ENCODE data around the gene LDB1. TPM values are rescaled to one million over a fixed set of nuclear protein-coding genes. Genes with fewer than 3 reads are reported as not detected.

LDB1 gene
- total and polyA plus RNA-seq, 2 donors (not counting 3 experiments of a cell fraction or from before 2014, with no cell fraction given), result 65.7 to 137 TPM

GRCh38 chr10:102146971-102147428 is 26.8 kb upstream of the LDB1 start:
- no peaks in the 10 kb centered on the region for H4K20me1 ChIP-seq (replicated peaks; ENCODE audit: control insufficient read depth, extremely low read depth, insufficient read depth, low read length)
- DNase-seq (ENCODE audit: low read depth, low spot score) (no peak), FAIRE-seq (no peak)
- dilution Hi-C loops (cut with MboI; ENCODE audit: extremely low pct_ligation_motif_present, low sequenced_read_pairs), result no loop called here
- H3K27ac ChIP-seq (ENCODE audit: insufficient read depth, low read depth, low read length), result no peak overlapping the region
- H3K4me1 ChIP-seq (ENCODE audit: control insufficient read depth, extremely low read depth, insufficient read depth, low read length), result peaks cover 9% of the 10 kb centered on the region
- CTCF ChIA-PET, result no interaction called here
- H3K36me3 ChIP-seq (ENCODE audit: control insufficient read depth in 2 of 2, extremely low read depth in 1 of 2, insufficient read depth in 2 of 2, low read length in 2 of 2), result peaks cover 20 to 30% of the 10 kb centered on the region in 2 experiments
- TF ChIP-seq MAX (IDR thresholded peaks at IDR 0.05; ENCODE audit: insufficient read depth, insufficient read length) (no peak), EZH2 (IDR thresholded peaks at IDR 0.05; ENCODE audit: borderline replicate concordance, low read depth, low read length, severe bottlenecking) (no peak), CTCF (IDR thresholded peaks at IDR 0.05; ENCODE audit: extremely low read depth in 1 of 2, insufficient read depth in 1 of 2, low read depth in 1 of 2, low read length in 2 of 2) (no peak), GATA2 (IDR thresholded peaks at IDR 0.05; ENCODE audit: insufficient read depth, insufficient read length, low read depth, low read length) (no peak), POLR2A (IDR thresholded peaks at IDR 0.05; ENCODE audit: low read depth, low read length) (no peak), JUN (IDR thresholded peaks at IDR 0.05; ENCODE audit: borderline replicate concordance, insufficient read depth, insufficient read length, low read depth) (no peak), MYC (IDR thresholded peaks at IDR 0.05; ENCODE audit: low read depth, low read length) (no peak), FOS (IDR thresholded peaks at IDR 0.05; ENCODE audit: borderline replicate concordance, insufficient read depth, low read length) (no peak), POLR2AphosphoS5 (IDR thresholded peaks at IDR 0.05; ENCODE audit: insufficient read depth, low read depth, low read length) (no peak)
- H2AFZ ChIP-seq (ENCODE audit: low read depth, low read length), result no peak overlapping the region
- intact Hi-C loops (cut with micrococcal nuclease), result no loop called here
- H3K9me1 ChIP-seq (replicated peaks; ENCODE audit: control insufficient read depth, extremely low read depth, insufficient read depth, low read length), result no peaks in the 10 kb centered on the region
- POLR2A ChIA-PET, result no interaction called here
- TSS peak; percentile 45 for BruUV-seq (replicated peaks)
- no peaks in the 10 kb centered on the region for H3K9me3 ChIP-seq (replicated peaks; ENCODE audit: control insufficient read depth, insufficient read depth, low read length)
- no peak overlapping the region for H3K9ac ChIP-seq (replicated peaks; ENCODE audit: extremely low read depth, insufficient read depth, low read length)
- peaks cover 5% of the 10 kb centered on the region for H3K79me2 ChIP-seq (ENCODE audit: control insufficient read depth, insufficient read depth, low read length)
- no peak overlapping the region for H3K4me3 ChIP-seq (replicated peaks in 1 of 3; ENCODE audit: insufficient read depth in 1 of 3, low read depth in 1 of 3, low read length in 3 of 3)
- H3K4me2 ChIP-seq (ENCODE audit: insufficient read depth, low read length), result no peak overlapping the region
- no peaks in the 10 kb centered on the region for H3K27me3 ChIP-seq (ENCODE audit: control insufficient read depth in 2 of 2, insufficient read depth in 2 of 2, low read length in 2 of 2)

All from endothelial cell of umbilical vein (primary cell).